Activated CD4-positive, alpha-beta T cell treated with anti-CD3 and anti-CD28 coated beads, Interleukin-2, amount 50 U/mL, for 4 hours (primary cell): ENCODE measurements around the gene MYBPC1.
A peak's percentile ranks its signal among the peaks of the same experiment; 100 is the strongest.
"Not testable (repeated sequence)": the region's sequence is repeated elsewhere in the genome, so short reads cannot be mapped to it uniquely, and the experiment has no call there.

Experiments
- DNase-seq, 2 experiments: peaks; one replicate each; pipeline ENCODE4 v3.0.0-alpha.2; 2020

Gene MYBPC1

DNA sequence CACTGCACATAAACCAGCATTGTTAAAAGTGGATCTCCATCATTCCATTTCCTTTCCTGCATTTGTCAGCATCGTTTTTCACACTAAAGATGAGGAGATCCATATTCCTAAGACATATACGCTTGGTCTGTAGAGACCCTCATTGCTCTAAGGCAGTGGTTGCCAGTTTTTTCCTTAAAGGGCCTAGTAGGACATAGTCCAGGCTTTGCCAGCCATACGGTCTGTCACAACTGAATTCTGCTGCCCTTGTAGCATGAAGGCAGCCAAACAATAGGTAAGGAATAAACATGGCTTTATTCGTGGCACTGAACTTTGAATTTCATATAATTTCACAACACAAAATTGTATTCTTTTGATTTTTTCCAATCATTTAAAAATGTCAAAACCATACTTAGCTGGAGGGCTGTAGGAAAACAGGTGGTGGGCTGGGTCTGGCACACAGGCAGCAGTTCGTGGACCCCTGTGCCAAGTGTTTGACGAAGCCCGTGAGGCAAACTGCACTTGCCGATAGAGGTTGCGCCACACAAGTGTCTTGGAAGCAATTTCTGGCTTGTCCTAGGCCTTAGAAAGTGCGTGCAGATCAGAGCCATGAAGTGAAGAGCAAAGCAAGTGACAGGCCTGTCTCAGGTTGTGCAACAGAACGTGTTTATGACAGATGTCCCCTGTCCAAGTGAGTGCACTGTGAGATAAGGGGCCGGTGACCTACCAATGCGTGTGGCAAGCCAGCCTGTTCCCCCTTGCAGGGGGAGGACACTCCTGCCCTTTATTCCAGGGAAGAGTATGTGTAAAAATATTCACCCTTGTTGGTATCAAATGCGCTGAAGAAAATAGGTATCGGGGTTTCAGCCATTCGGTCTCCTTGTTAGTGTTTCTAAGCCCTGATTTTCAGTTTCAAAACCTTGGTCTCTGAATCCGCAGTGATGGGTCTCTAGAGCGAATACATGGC is 101.8 kb downstream of the MYBPC1 start:
- no peak for DNase-seq

- DNase-seq: peak; percentile 23 to 28
These were observed 102.6 kb downstream of the MYBPC1 start, which contains the start of gene CHPT1 for GRCh38 chr12:101697197-101697929. Gene CHPT1 (plus strand): TSS chr12:101697640. CDS start chr12:101697862, 222 bp downstream.

- DNase-seq: no peak
These were observed 103.4 kb downstream of the MYBPC1 start for GRCh38 chr12:101697930-101698799.

- no peak for DNase-seq
These were observed 104.1 kb downstream of the MYBPC1 start for GRCh38 chr12:101698800-101699347.

- DNase-seq: no peak
These were observed 105.6 kb downstream of the MYBPC1 start for GRCh38 chr12:101700299-101700820.

GRCh38 chr12:101703487-101703886 is 108.7 kb downstream of the MYBPC1 start:
- DNase-seq: no peak

DNA sequence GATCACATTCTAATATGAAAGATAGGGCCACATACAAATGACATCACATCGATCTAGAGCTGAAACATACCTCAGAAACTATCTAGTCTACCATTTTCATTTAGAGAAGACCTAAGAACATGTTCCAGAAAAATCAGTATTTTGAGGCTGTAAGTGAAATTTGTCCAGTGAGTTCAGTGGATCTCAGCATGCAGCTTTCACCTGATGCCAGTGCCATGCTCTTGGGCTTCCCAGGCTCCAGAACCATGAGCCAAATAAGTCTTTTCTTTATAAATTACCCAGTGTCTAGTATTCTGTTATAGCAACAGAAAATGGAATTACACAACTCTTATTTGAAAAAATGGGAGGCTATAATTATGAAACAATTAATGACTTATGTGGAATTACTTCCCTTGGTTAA is 111.6 kb downstream of the MYBPC1 start:
- no peak for DNase-seq

DNA sequence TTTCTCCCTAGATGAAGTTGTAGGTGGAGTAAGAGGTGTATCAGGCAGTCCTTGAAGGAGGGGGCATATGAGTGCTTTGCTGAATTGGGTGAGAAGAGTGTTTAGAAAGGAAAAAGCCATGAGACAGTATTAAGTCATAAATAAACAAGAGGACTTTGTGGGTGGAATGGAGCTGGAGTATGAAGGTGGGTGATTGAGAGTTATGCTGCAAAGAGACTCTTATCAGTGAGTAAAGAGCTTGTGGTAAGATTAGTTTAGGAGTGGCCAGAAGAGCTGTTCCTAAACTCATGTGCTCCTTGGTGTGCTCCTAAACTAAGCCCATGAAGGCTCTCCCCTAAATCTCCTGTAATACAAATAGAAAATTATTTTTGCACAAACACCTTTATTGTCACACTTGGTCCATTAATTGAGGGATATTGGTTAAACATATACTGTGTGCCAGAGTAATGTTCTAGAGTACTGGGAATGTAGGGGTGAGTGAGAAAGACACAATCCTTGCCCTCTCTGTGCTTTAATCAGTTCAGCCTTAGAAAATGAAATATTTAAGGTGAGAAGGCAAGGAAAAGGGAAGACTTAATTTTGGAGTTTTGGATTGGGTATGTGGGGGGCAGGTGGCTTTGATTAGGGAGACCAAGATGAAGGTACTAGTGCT is 112.5 kb downstream of the MYBPC1 start:
- DNase-seq: no peak

DNA sequence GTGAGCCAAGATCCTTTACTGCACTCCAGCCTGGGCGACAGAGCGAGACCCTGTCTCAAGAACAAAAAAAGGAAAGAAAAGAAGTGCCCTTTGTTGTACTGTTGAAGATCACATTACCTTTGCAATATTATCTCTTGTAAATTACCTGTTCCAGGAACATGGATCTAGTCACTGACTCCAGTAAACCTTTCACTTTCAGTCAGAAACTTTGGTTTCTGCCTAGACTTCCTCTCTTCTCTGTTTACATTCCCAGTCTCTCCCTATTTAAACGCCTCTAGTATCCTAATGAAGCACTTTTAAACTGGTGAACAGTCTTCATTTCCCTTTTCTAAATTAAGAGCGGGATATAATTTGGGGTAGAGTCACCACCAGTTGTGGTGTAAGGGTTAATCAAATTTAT is 115.5 kb downstream of the MYBPC1 start:
- DNase-seq: no peak

- no peak for DNase-seq
These were observed 118.4 kb downstream of the MYBPC1 start for GRCh38 chr12:101713059-101713682.

DNA sequence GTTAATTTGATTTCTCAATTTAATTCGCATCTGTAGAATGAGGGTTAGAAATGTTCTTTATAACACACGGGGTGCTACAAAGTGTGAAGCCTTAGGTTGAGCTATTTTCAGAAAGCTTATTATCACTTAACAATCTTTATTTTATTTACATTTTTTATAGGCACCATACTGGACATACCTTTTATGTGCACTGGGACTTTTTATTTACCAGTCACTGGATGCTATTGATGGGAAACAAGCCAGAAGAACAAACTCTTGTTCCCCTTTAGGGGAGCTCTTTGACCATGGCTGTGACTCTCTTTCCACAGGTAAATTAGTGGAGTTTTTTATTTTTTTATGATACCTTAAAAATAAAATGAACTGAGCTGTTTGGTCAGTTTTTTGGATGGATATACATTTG is 119.2 kb downstream of the MYBPC1 start:
- no peak for DNase-seq

- DNase-seq: no peak
These were observed 120.2 kb downstream of the MYBPC1 start for GRCh38 chr12:101714877-101715444.

- DNase-seq: no peak
These were observed 124.8 kb downstream of the MYBPC1 start for GRCh38 chr12:101719566-101719965.

- DNase-seq: no peak
These were observed 125.3 kb downstream of the MYBPC1 start for GRCh38 chr12:101720118-101720517.

GRCh38 chr12:101722392-101722791 is 127.6 kb downstream of the MYBPC1 start:
- DNase-seq: no peak

- DNase-seq: no peak
These were observed 132.3 kb downstream of the MYBPC1 start for GRCh38 chr12:101727098-101727497.

DNA sequence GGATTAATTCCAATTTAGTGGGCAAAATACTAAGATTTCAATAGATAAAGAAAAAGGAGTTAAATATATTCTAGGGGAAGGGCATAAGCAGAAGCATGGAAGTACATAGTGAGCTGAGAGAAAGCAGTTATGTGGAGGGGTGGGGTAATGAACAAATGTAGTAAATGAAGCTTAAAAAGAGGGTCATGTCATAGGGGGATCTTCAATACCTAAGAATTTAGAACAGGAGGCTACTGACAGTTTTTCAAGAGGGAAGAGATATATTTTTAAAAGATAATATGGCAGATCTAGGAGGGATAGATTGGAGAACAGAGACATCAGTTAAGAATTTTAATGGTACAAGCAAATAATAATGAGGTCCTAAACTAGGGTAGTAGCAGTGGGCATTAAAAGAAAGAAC is 135.1 kb downstream of the MYBPC1 start:
- no peak for DNase-seq

- DNase-seq: no peak
These were observed 137.5 kb downstream of the MYBPC1 start for GRCh38 chr12:101732318-101732717.

GRCh38 chr12:101733166-101733565 is 138.4 kb downstream of the MYBPC1 start:
- no peak for DNase-seq

GRCh38 chr12:101734482-101734881 is 139.7 kb downstream of the MYBPC1 start:
- DNase-seq: not testable (repeated sequence)
